Naive thymus-derived CD4-positive, alpha-beta T cell (primary cell): Measurements from ENCODE around the gene ACTN3. TPM values are rescaled to one million over a fixed set of nuclear protein-coding genes. Genes with fewer than 3 reads are reported as not detected.
A peak's percentile ranks its signal among the peaks of the same experiment; 100 is the strongest.

Source experiments
- ATAC-seq: fragments of 150-1000 bp; cut with Tn5 transposase; 2 replicates; pipeline ENCODE4 v1.10.0; 2021; ENCODE audit warnings: mild to moderate bottlenecking, moderate library complexity
- CTCF ChIA-PET: fragments of 350-600 bp; sonication (Branson Sonifier 250); formaldehyde crosslinking; loops from one replicate; lab custom pipeline; 2021; ENCODE audit warnings: antibody characterized with exemption; lab: Charles Lee
- POLR2A ChIA-PET: fragments of 350-600 bp; sonication (Branson Sonifier 250); formaldehyde crosslinking; loops from one replicate; lab custom pipeline; 2021; ENCODE audit warnings: antibody characterized with exemption, inconsistent platforms; lab: Charles Lee
- DNase-seq, 9 donors: peaks; one replicate each; pipeline versions ENCODE4 v3.0.0 to v3.0.0-alpha.2; 2020 to 2022; ENCODE audit warnings: mixed read lengths in 1 of 9
- H3K27ac ChIP-seq: one replicate; pipeline ENCODE4 v1.7.0; 2013; ENCODE audit warnings: mild to moderate bottlenecking, low read depth, low read length, moderate library complexity
- H3K27me3 ChIP-seq, 2 donors: one replicate each; pipeline ENCODE4 v1.7.0; 2013; ENCODE audit warnings: low read length in 2 of 2, mild to moderate bottlenecking in 2 of 2, moderate library complexity in 2 of 2; ENCODE audit not compliant: control insufficient read depth in 2 of 2, insufficient read depth in 2 of 2
- H3K36me3 ChIP-seq, 3 experiments: 1 replicate in 2 of 3; 2 replicates in 1 of 3; pipeline ENCODE4 v1.7.0; 2013; ENCODE audit warnings: low read length in 3 of 3, mild to moderate bottlenecking in 3 of 3, moderate library complexity in 1 of 3; ENCODE audit not compliant: insufficient read depth in 3 of 3, control insufficient read depth in 2 of 3
- H3K4me1 ChIP-seq, 2 donors: one replicate each; pipeline ENCODE4 v1.7.0; 2013; ENCODE audit warnings: low read length in 2 of 2, mild to moderate bottlenecking in 2 of 2, moderate library complexity in 1 of 2; ENCODE audit not compliant: control insufficient read depth in 2 of 2, insufficient read depth in 2 of 2
- H3K4me3 ChIP-seq: 2 replicates; pipeline ENCODE4 v1.7.0; 2013; ENCODE audit warnings: mild to moderate bottlenecking, low read length
- H3K9me3 ChIP-seq, 3 experiments: 1 replicate in 2 of 3; 2 replicates in 1 of 3; pipeline ENCODE4 v1.7.0; 2013; ENCODE audit warnings: low read length in 3 of 3; ENCODE audit not compliant: control insufficient read depth in 2 of 3
- H3K27ac Mint-ChIP-seq, 9 donors: one replicate each; pipeline ENCODE4 v1.8.0; 2020 to 2022; ENCODE audit warnings: mixed read lengths in 9 of 9, mild to moderate bottlenecking in 8 of 9, moderate library complexity in 5 of 9, inconsistent platforms in 2 of 9
- H3K27me3 Mint-ChIP-seq, 5 donors: one replicate each; pipeline ENCODE4 v1.8.0; 2021 to 2022; ENCODE audit warnings: mixed read lengths in 5 of 5, mild to moderate bottlenecking in 1 of 5
- H3K36me3 Mint-ChIP-seq, 5 donors: one replicate each; pipeline ENCODE4 v1.8.0; 2020 to 2022; ENCODE audit warnings: mixed read lengths in 5 of 5, mild to moderate bottlenecking in 3 of 5, inconsistent platforms in 1 of 5
- H3K4me1 Mint-ChIP-seq, 7 donors: one replicate each; pipeline ENCODE4 v1.8.0; 2020 to 2022; ENCODE audit warnings: mixed read lengths in 7 of 7, mild to moderate bottlenecking in 3 of 7, inconsistent platforms in 1 of 7
- H3K4me3 Mint-ChIP-seq, 10 donors: one replicate each; pipeline ENCODE4 v1.8.0; 2020 to 2022; ENCODE audit warnings: mild to moderate bottlenecking in 10 of 10, mixed read lengths in 10 of 10, moderate library complexity in 6 of 10, inconsistent platforms in 2 of 10
- H3K9me3 Mint-ChIP-seq, 11 donors: one replicate each; pipeline ENCODE4 v1.8.0; 2020 to 2022; ENCODE audit warnings: mixed read lengths in 11 of 11, mild to moderate bottlenecking in 4 of 11, inconsistent platforms in 1 of 11, moderate library complexity in 1 of 11
- intact Hi-C, 2 donors: fragments of 100-400 bp; cut with micrococcal nuclease; formaldehyde crosslinking; loops; one replicate each; pipeline ENCODE4 v1.15.1; 2023
- polyA plus RNA-seq, 2 donors: library from polyadenylated mRNA; unstranded; fragments of 300-500 nt; fragmentation: Illumina TruSeq; gene quantifications; one replicate each; pipeline ENCODE4 v1.2.3, GENCODE V29; 2021
- total RNA-seq, 6 experiments: library from RNA in 5 of 6; stranded (reverse) in 5 of 6; gene quantifications; 1 replicate in 5 of 6; 2 replicates in 1 of 6; pipeline ENCODE4 v1.2.3 and lab custom pipeline; 2021 to 2026

ACTN3 gene
- total and polyA plus RNA-seq, 7 experiments from 2014 or later = 0.32 TPM; not detected in 6

DNA sequence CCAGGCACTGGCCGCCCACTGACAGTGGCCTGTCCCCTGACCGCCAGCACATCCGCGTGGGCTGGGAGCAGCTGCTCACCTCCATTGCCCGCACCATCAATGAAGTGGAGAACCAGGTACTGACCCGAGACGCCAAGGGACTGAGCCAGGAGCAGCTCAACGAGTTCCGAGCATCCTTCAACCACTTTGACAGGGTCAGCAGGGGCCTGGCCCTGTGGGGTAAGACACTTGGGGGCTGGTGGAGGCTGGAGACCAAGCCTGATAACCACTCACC is 15.2 kb downstream of the ACTN3 start:
- no peak overlapping the region for H3K27ac Mint-ChIP-seq
- peaks cover 0 to 15% (median 7%) of the 10 kb centered on the region in 5 donors for H3K27me3 Mint-ChIP-seq
- H3K36me3 Mint-ChIP-seq = peaks cover 0 to 3% (median 0%) of the 10 kb centered on the region in 5 donors
- no peak for ATAC-seq
- Histone ChIP-seq H3K36me3 (no peaks in the 10 kb centered on the region), H3K27me3 (no peaks in the 10 kb centered on the region), H3K27ac (no peak overlapping the region), H3K4me1 (peaks cover 0 to 6% of the 10 kb centered on the region in 2 donors), H3K9me3 (no peaks in the 10 kb centered on the region), H3K4me3 (no peak overlapping the region)
- no peaks in the 10 kb centered on the region for H3K9me3 Mint-ChIP-seq
- DNase-seq = no peak
- ChIA-PET POLR2A (interaction anchor here (0.6 to 1.1 kb wide), 2 partner anchors 16 to 108 kb away, joined by 3 to 5 read pairs; partner anchors contain the start of gene ZDHHC24), CTCF (no interaction called here)
- H3K4me1 Mint-ChIP-seq = peaks cover 0 to 11% (median 7%) of the 10 kb centered on the region in 7 donors
- H3K4me3 Mint-ChIP-seq = no peak overlapping the region
- intact Hi-C loops = no loop called here

GRCh38 chr11:66562275-66562674 is 15.6 kb downstream of the ACTN3 start:
- ATAC-seq (no peak), DNase-seq (no peak)
- Histone ChIP-seq H3K4me1 (peaks cover 0 to 6% of the 10 kb centered on the region in 2 donors), H3K9me3 (no peaks in the 10 kb centered on the region), H3K27me3 (no peaks in the 10 kb centered on the region), H3K4me3 (no peak overlapping the region), H3K36me3 (no peaks in the 10 kb centered on the region), H3K27ac (no peak overlapping the region)
- H3K36me3 Mint-ChIP-seq = peaks cover 0 to 3% (median 0%) of the 10 kb centered on the region in 5 donors
- ChIA-PET CTCF (no interaction called here), POLR2A (interaction anchor here (0.6 to 1.2 kb wide), 3 partner anchors 16 to 116 kb away, joined by 3 to 7 read pairs (median 5); partner anchors contain the start of genes RBM4B and ZDHHC24)
- intact Hi-C loops = no loop called here
- H3K4me1 Mint-ChIP-seq = peaks cover 0 to 14% (median 8%) of the 10 kb centered on the region in 7 donors
- H3K27me3 Mint-ChIP-seq = peaks cover 0 to 18% (median 7%) of the 10 kb centered on the region in 5 donors
- no peak overlapping the region for H3K4me3 Mint-ChIP-seq
- H3K9me3 Mint-ChIP-seq = no peaks in the 10 kb centered on the region
- no peak overlapping the region for H3K27ac Mint-ChIP-seq

DNA sequence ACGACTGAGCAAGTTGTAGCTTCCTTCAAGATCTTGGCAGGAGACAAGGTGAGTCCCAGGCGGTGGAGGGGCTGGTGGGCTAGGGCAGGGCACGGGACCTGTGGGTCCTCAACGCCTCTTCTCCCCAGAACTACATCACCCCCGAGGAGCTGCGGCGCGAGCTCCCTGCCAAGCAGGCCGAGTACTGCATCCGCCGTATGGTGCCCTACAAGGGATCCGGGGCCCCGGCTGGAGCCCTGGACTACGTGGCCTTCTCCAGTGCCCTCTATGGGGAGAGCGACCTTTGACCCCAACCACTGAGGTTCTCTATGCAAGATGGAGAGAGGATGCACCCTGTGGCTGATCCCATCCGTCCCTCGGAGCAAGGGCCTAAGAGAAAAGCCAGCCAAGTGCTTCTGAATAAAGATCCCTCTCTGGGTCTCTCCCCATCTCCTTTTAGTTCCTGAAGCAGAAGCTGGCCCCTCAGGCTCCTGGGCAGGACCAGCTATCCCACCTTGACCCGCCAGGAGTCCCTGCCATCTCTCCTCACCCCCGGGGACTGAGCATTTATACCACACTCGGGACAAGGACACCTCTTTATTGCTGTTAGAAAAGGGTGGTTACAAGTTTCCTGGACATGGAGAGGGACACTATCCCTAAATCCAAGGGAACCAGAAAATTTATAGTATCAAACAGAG is 16.3 kb downstream of the ACTN3 start:
- Histone ChIP-seq H3K36me3 (no peaks in the 10 kb centered on the region), H3K9me3 (no peaks in the 10 kb centered on the region), H3K27me3 (no peaks in the 10 kb centered on the region), H3K27ac (no peak overlapping the region), H3K4me1 (peaks cover 0 to 12% of the 10 kb centered on the region in 2 donors), H3K4me3 (no peak overlapping the region)
- no peak overlapping the region for H3K27ac Mint-ChIP-seq
- DNase-seq = no peak
- H3K27me3 Mint-ChIP-seq = peaks cover 0 to 25% (median 7%) of the 10 kb centered on the region in 5 donors
- H3K36me3 Mint-ChIP-seq = peaks cover 0 to 3% (median 0%) of the 10 kb centered on the region in 5 donors
- POLR2A ChIA-PET = interaction anchor here (1.2 kb wide), 1 partner anchor 115 kb away, joined by 7 read pairs; the partner anchor contains the start of gene RBM4B
- ATAC-seq = no peak
- intact Hi-C loops = no loop called here
- peaks cover 0 to 16% (median 11%) of the 10 kb centered on the region in 7 donors for H3K4me1 Mint-ChIP-seq
- H3K4me3 Mint-ChIP-seq = peak overlapping the region in 1 of 10 donors; percentile 16
- no peaks in the 10 kb centered on the region for H3K9me3 Mint-ChIP-seq
- CTCF ChIA-PET = no interaction called here

- POLR2A ChIA-PET = no interaction called here
- no peak for DNase-seq
- Mint-ChIP-seq H3K27me3 (peaks cover 0 to 27% (median 1%) of the 10 kb centered on the region in 5 donors), H3K27ac (no peak overlapping the region), H3K4me3 (no peak overlapping the region), H3K4me1 (peaks cover 2 to 15% (median 11%) of the 10 kb centered on the region in 7 donors), H3K36me3 (peaks cover 0 to 3% (median 0%) of the 10 kb centered on the region in 5 donors), H3K9me3 (no peaks in the 10 kb centered on the region)
- Histone ChIP-seq H3K27ac (no peak overlapping the region), H3K9me3 (no peaks in the 10 kb centered on the region), H3K36me3 (no peaks in the 10 kb centered on the region), H3K27me3 (no peaks in the 10 kb centered on the region), H3K4me3 (no peak overlapping the region), H3K4me1 (peaks cover 0 to 10% of the 10 kb centered on the region in 2 donors)
- CTCF ChIA-PET = interaction anchor here (0.6 kb wide), 1 partner anchor 45 kb away, joined by 5 read pairs; no protein-coding TSS in a partner anchor
- ATAC-seq = no peak
- intact Hi-C loops = no loop called here
Measured at GRCh38 chr11:66563832-66564231, 17.1 kb downstream of the ACTN3 start.

DNA sequence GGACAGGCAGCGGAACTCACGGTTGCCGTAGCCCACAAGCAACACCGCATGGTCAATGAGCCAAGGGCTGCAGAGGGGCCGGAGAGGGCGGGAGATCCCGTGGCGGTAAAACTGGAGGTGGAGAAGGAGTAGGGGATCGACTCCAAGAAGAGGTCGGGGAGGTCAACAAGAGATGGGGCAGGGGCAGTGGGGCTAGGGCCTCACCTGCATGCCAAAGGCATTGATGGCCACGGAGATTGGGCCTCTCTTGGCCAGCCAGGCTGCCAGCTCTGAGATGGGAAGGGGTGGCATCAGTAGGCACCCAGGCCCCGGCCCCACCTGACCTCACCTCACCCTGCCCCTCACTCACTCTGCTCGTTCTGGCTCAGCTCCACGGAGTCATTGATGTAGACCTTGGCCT is 17.8 kb downstream of the ACTN3 start:
- no peak overlapping the region for H3K4me3 ChIP-seq
- Mint-ChIP-seq H3K36me3 (peaks cover 0 to 3% (median 0%) of the 10 kb centered on the region in 5 donors), H3K4me1 (peaks cover 2 to 13% (median 8%) of the 10 kb centered on the region in 7 donors), H3K27me3 (peaks cover 0 to 29% (median 0%) of the 10 kb centered on the region in 5 donors), H3K27ac (no peak overlapping the region), H3K4me3 (peak overlapping the region in 1 of 10 donors; percentile 75), H3K9me3 (no peaks in the 10 kb centered on the region)
- CTCF ChIA-PET = no interaction called here
- ATAC-seq = no peak
- peaks cover 0 to 6% of the 10 kb centered on the region in 2 donors for H3K4me1 ChIP-seq
- no peaks in the 10 kb centered on the region for H3K27me3 ChIP-seq
- no peak overlapping the region for H3K27ac ChIP-seq
- no peak for DNase-seq
- intact Hi-C loops = no loop called here
- POLR2A ChIA-PET = no interaction called here
- no peaks in the 10 kb centered on the region for H3K36me3 ChIP-seq
- no peaks in the 10 kb centered on the region for H3K9me3 ChIP-seq

DNA sequence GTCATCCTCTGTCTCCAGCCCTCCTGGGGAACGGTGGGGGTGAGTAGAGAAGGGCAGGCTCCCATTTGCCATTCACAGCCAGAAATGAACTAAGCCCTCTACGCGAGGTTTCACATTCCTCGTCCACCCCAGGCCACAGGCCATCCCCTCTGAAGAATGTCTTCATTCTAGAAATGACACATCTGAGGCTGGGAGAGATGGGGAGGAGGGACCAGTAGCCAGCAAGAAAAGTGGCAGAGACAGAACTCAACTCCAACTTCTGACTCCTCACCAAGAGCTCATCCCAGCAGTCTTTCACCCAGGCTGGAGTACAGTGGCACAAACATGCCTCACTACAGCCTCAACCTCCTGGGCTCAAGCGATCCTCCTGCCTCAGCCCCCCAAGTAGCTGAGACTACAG is 18.3 kb downstream of the ACTN3 start:
- DNase-seq = no peak
- Mint-ChIP-seq H3K27ac (no peak overlapping the region), H3K4me3 (no peak overlapping the region), H3K27me3 (peaks cover 0 to 31% (median 0%) of the 10 kb centered on the region in 5 donors), H3K36me3 (peaks cover 0 to 3% (median 0%) of the 10 kb centered on the region in 5 donors), H3K4me1 (peaks cover 2 to 13% (median 8%) of the 10 kb centered on the region in 7 donors), H3K9me3 (no peaks in the 10 kb centered on the region)
- POLR2A ChIA-PET = interaction anchor here (1.1 kb wide), 1 partner anchor 19 kb away, joined by 3 read pairs; the partner anchor contains the start of genes ACTN3 and ZDHHC24
- Histone ChIP-seq H3K27ac (no peak overlapping the region), H3K4me3 (no peak overlapping the region), H3K9me3 (no peaks in the 10 kb centered on the region), H3K4me1 (peaks cover 0 to 6% of the 10 kb centered on the region in 2 donors), H3K36me3 (no peaks in the 10 kb centered on the region), H3K27me3 (no peaks in the 10 kb centered on the region)
- ATAC-seq = no peak
- CTCF ChIA-PET = no interaction called here
- intact Hi-C loops = no loop called here
